Transverse colon (tissue), 4 donors: Measurements from ENCODE around the gene AOC3. TPM values are rescaled to one million over a fixed set of nuclear protein-coding genes. Genes with fewer than 3 reads are reported as not detected.

Experiments used
- DNase-seq: peaks from one replicate; pipeline ENCODE4 v3.0.0-alpha.2; 2019
- H3K27ac ChIP-seq, 4 donors: fragments of 200-600 bp; sonication (generic); 2 replicates each; pipeline ENCODE4 v1.5.1; 2016 to 2018; ENCODE audit warnings: inconsistent platforms in 4 of 4
- H3K27me3 ChIP-seq: fragments of 200-600 bp; sonication (generic); 2 replicates; pipeline ENCODE4 v1.5.1; 2017; ENCODE audit warnings: inconsistent platforms
- H3K36me3 ChIP-seq, 4 donors: fragments of 200-600 bp; sonication (generic); 2 replicates each; pipeline ENCODE4 v1.5.1; 2017 to 2019; ENCODE audit warnings: inconsistent platforms in 4 of 4
- H3K4me1 ChIP-seq, 4 donors: fragments of 200-600 bp; sonication (generic); 2 replicates each; pipeline ENCODE4 v1.5.1; 2017 to 2020; ENCODE audit warnings: inconsistent platforms in 4 of 4
- H3K4me3 ChIP-seq, 4 donors: fragments of 200-600 bp; sonication (generic); 1 replicate in 1 of 4; 2 replicates in 3 of 4; pipeline versions ENCODE4 v1.5.1 to v1.6.1; 2017 to 2019; ENCODE audit warnings: inconsistent platforms in 4 of 4
- H3K9me3 ChIP-seq, 2 donors: fragments of 200-600 bp; sonication (generic); 2 replicates each; pipeline ENCODE4 v1.5.1; 2017 to 2019; ENCODE audit warnings: inconsistent platforms in 2 of 2
- CTCF ChIP-seq, 5 experiments: fragments of 200-600 bp in 3 of 5; fragments of 450-650 bp in 2 of 5; sonication (generic) in 3 of 5; IDR thresholded peaks; 1 replicate in 2 of 5; 2 replicates in 3 of 5; pipeline ENCODE4 v1.5.1; 2016 to 2017; ENCODE audit warnings: antibody characterized with exemption in 5 of 5, inconsistent platforms in 3 of 5, mild to moderate bottlenecking in 2 of 5, moderate library complexity in 1 of 5
- EP300 ChIP-seq: sonication (generic); formaldehyde crosslinking; IDR thresholded peaks from one replicate; pipeline ENCODE4 v1.6.1; 2017; ENCODE audit warnings: antibody characterized with exemption, low read depth
- POLR2A ChIP-seq: fragments of 450-650 bp; IDR thresholded peaks from one replicate; pipeline ENCODE4 v1.6.1; 2016; ENCODE audit warnings: antibody characterized with exemption, mild to moderate bottlenecking, moderate library complexity
- POLR2AphosphoS5 ChIP-seq, 3 donors: sonication (generic); formaldehyde crosslinking; IDR thresholded peaks; one replicate each; pipeline ENCODE4 v1.6.1; 2016; ENCODE audit warnings: antibody characterized with exemption in 3 of 3
- WGBS, 2 donors: methylation state at CpG; one replicate each; pipeline ENCODE4 v1.1.5; 2018; ENCODE audit warnings: low coverage in 1 of 2; 5-methylcytosine and 5-hydroxymethylcytosine counted together
- in situ Hi-C, 4 donors: fragments of 200-750 bp; cut with MboI; loops; one replicate each; pipeline versions ENCODE4 v1.15.0 to v1.15.1; 2017; ENCODE audit warnings: low sequenced_read_pairs in 3 of 4, low pct_ligation_motif_present in 1 of 4, low pct_unique_long_range_greater_than_20kb in 1 of 4
- intact Hi-C: fragments of 100-400 bp; cut with DNase I; formaldehyde crosslinking; loops from one replicate; pipeline ENCODE4 v1.15.1; 2023; ENCODE audit warnings: low total_unique reads
- total RNA-seq, 4 donors: library from RNA; depleted of rRNA; stranded (reverse); fragments of >200 nt; gene quantifications; one replicate each; pipeline ENCODE4 v1.1.0, GENCODE V29; 2016

Gene AOC3
- total RNA-seq, 4 donors from 2014 or later: 14.3 to 134 (median 35.2) TPM

- 73% methylated on average over 8 of the region's 8 CpGs for WGBS, 2 donors
- intact Hi-C loops: no loop called here
- H3K36me3 ChIP-seq: peaks cover 0 to 83% (median 36%) of the 10 kb centered on the region in 4 donors
- in situ Hi-C loops: no loop called here
- TF ChIP-seq CTCF (IDR thresholded peaks at IDR 0.05): no peak
- no peak for TF ChIP-seq POLR2A
- TF ChIP-seq POLR2AphosphoS5 (IDR thresholded peaks at IDR 0.05): no peak
- no peak for TF ChIP-seq EP300
- no peaks in the 10 kb centered on the region for H3K27me3 ChIP-seq
- DNase-seq: no peak
- no peak overlapping the region for H3K4me3 ChIP-seq
- no peaks in the 10 kb centered on the region for H3K4me1 ChIP-seq
- no peak overlapping the region for H3K27ac ChIP-seq
- H3K9me3 ChIP-seq: no peaks in the 10 kb centered on the region
Observed at GRCh38 chr17:42814633-42815399, 36.2 kb upstream of the AOC3 start.

- Histone ChIP-seq H3K4me1 (peaks cover 2 to 12% (median 5%) of the 10 kb centered on the region in 4 donors), H3K36me3 (peaks cover 0 to 64% (median 25%) of the 10 kb centered on the region in 4 donors), H3K27me3 (no peaks in the 10 kb centered on the region), H3K9me3 (no peaks in the 10 kb centered on the region), H3K4me3 (no peak overlapping the region), H3K27ac (no peak overlapping the region)
- no peak for DNase-seq
- intact Hi-C loops: no loop called here
- WGBS, 2 donors: 50 to 82% methylated on average over 1 of the region's 1 CpG
- TF ChIP-seq POLR2A: no peak
- no peak for TF ChIP-seq POLR2AphosphoS5 (IDR thresholded peaks at IDR 0.05)
- no peak for TF ChIP-seq EP300
- TF ChIP-seq CTCF (IDR thresholded peaks at IDR 0.05): no peak
- in situ Hi-C loops: no loop called here
Observed at GRCh38 chr17:42817866-42818265, 33.1 kb upstream of the AOC3 start.

- DNase-seq: no peak
- H3K36me3 ChIP-seq: peaks cover 0 to 60% (median 23%) of the 10 kb centered on the region in 4 donors
- H3K27ac ChIP-seq: no peak overlapping the region
- H3K9me3 ChIP-seq: no peaks in the 10 kb centered on the region
- no peaks in the 10 kb centered on the region for H3K27me3 ChIP-seq
- 85 to 100% methylated on average over 1 to 5 of the region's 5 CpGs for WGBS, 2 donors
- peaks cover 8 to 18% (median 10%) of the 10 kb centered on the region in 4 donors for H3K4me1 ChIP-seq
- in situ Hi-C loops: no loop called here
- TF ChIP-seq CTCF (IDR thresholded peaks at IDR 0.05) (no peak), POLR2AphosphoS5 (IDR thresholded peaks at IDR 0.05) (no peak), POLR2A (no peak), EP300 (no peak)
- H3K4me3 ChIP-seq: no peak overlapping the region
- intact Hi-C loops: no loop called here
Observed at GRCh38 chr17:42818379-42818778, 32.6 kb upstream of the AOC3 start.

- peak; percentile 66 for DNase-seq
- Histone ChIP-seq H3K27me3 (no peaks in the 10 kb centered on the region), H3K9me3 (no peaks in the 10 kb centered on the region), H3K36me3 (peaks cover 0 to 46% (median 22%) of the 10 kb centered on the region in 4 donors), H3K4me1 (peaks cover 9 to 21% (median 12%) of the 10 kb centered on the region in 4 donors), H3K27ac (no peak overlapping the region), H3K4me3 (no peak overlapping the region)
- in situ Hi-C loops: no loop called here
- TF ChIP-seq EP300 (no peak), CTCF (IDR thresholded peaks at IDR 0.05) (peak; percentile 55 to 67 (median 64)), POLR2A (no peak), POLR2AphosphoS5 (IDR thresholded peaks at IDR 0.05) (no peak)
- intact Hi-C loops: no loop called here
- WGBS, 2 donors: 24 to 40% methylated on average over 2 of the region's 2 CpGs
Observed at GRCh38 chr17:42819939-42820535, 31.0 kb upstream of the AOC3 start.
